ENCODE results near the gene TRNT1. TPM values are rescaled to one million over a fixed set of nuclear protein-coding genes. Genes with fewer than 3 reads are reported as not detected.

The TRNT1 gene
- total and polyA plus RNA-seq, 11 donors: 5.4 to 14.7 (median 11.1) TPM

DNA sequence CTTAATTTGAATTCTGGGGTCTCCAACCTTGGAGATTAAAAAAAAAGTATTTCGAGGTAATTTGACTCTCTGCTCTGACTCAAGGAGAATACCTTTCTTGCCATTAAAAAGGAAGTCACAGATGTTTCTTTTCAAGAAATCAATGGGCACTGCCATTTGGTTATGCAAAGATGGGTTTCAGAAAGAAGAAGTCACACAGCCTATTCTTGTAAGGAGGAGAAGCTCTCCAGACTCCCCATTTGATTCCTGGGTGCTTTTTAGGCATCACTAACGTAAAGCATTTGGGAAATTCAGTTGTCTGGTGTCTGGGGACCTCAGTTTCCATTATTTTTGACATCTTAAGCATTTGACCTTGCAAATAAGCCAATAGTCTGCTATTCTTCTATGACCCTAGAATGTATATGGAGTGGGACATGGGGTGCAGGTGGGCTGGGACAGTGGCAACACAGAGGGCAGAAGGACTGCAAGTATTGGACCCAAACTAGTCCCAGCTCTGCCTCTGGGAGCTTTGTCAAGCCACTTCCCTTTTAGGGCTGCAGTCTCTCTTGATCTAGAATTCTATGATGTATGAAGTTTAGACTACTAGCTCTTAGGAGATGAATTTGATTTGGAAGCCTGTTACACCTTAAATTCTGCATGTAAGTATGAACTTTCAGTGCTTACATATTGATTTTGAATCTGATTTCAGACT is 44.4 kb upstream of the TRNT1 start:
- Histone ChIP-seq H3K27ac (no peak overlapping the region), H3K4me3 (no peak overlapping the region), H3K9me3 (no peaks in the 10 kb centered on the region), H3K27me3 (peaks cover 0 to 19% (median 0%) of the 10 kb centered on the region in 9 donors), H3K36me3 (no peaks in the 10 kb centered on the region), H3K4me1 (no peaks in the 10 kb centered on the region)
- DNase-seq: no peak
- intact Hi-C loops (cut with DNase I): no loop called here
- ATAC-seq: no peak
- 60 to 72% (median 68%) methylated on average over 2 of the region's 2 CpGs for WGBS, 4 donors
- TF ChIP-seq, protein P1, sequence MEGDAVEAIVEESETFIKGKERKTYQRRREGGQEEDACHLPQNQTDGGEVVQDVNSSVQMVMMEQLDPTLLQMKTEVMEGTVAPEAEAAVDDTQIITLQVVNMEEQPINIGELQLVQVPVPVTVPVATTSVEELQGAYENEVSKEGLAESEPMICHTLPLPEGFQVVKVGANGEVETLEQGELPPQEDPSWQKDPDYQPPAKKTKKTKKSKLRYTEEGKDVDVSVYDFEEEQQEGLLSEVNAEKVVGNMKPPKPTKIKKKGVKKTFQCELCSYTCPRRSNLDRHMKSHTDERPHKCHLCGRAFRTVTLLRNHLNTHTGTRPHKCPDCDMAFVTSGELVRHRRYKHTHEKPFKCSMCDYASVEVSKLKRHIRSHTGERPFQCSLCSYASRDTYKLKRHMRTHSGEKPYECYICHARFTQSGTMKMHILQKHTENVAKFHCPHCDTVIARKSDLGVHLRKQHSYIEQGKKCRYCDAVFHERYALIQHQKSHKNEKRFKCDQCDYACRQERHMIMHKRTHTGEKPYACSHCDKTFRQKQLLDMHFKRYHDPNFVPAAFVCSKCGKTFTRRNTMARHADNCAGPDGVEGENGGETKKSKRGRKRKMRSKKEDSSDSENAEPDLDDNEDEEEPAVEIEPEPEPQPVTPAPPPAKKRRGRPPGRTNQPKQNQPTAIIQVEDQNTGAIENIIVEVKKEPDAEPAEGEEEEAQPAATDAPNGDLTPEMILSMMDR (IDR thresholded peaks at IDR 0.05): no peak
- TF ChIP-seq POLR2A (IDR thresholded peaks at IDR 0.05): no peak

DNA sequence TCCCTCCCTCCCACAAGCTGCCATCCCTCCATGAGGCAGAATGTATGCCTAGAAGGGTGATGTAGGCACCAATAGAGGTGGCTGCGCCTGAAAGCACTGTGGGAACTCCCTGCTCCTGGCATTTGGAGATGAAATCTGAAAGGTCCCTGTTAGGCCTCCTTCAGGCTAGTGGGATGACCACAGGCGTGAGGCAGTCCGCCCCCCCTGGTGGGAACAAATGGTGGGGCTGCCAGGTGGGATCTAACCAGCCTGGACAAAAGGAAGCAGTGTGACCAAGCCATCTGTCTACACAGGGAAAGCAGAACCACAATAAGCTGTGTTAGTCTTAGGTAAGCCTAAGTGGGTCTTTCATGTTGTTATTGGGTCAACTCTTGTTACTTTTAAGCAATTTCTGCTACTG is 41.9 kb upstream of the TRNT1 start:
- Histone ChIP-seq H3K36me3 (no peaks in the 10 kb centered on the region), H3K9me3 (no peaks in the 10 kb centered on the region), H3K27me3 (peaks cover 0 to 19% (median 0%) of the 10 kb centered on the region in 9 donors), H3K4me1 (no peaks in the 10 kb centered on the region), H3K27ac (no peak overlapping the region), H3K4me3 (no peak overlapping the region)
- no peak for TF ChIP-seq POLR2A (IDR thresholded peaks at IDR 0.05)
- TF ChIP-seq, protein P1 (IDR thresholded peaks at IDR 0.05): no peak
- no peak for ATAC-seq
- DNase-seq: no peak
- intact Hi-C loops (cut with DNase I): no loop called here
- 83 to 85% (median 84%) methylated on average over 3 of the region's 3 CpGs; no CpG with 5 or more reads in 1 of the 4 donors for WGBS, 4 donors

DNA sequence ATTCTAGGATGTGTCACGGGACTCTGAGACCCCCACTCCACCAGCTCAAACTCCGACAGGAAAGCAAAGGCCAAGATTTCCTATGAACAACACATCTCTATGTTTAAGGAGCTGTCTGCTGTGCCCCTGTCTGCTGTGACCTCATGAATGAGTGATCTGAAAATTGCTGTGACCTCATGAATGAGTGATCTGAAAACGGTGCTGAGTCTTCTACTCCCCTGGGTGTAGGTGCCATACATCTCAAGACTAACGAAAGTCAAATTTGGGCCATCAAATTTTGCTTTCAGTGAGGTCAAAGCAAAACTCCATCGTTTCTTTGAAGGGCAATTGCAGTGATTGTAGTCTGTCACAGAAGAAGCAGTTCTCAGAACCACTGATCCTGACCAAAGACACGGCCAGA is 41.0 kb upstream of the TRNT1 start:
- no peak for DNase-seq
- Histone ChIP-seq H3K27ac (no peak overlapping the region), H3K4me3 (no peak overlapping the region), H3K9me3 (no peaks in the 10 kb centered on the region), H3K27me3 (peaks cover 0 to 12% (median 0%) of the 10 kb centered on the region in 9 donors), H3K4me1 (no peaks in the 10 kb centered on the region), H3K36me3 (no peaks in the 10 kb centered on the region)
- WGBS, 4 donors: 66 to 78% (median 75%) methylated on average over 6 of the region's 6 CpGs
- ATAC-seq: no peak
- TF ChIP-seq, protein P1 (IDR thresholded peaks at IDR 0.05): no peak
- TF ChIP-seq POLR2A (IDR thresholded peaks at IDR 0.05): no peak
- intact Hi-C loops (cut with DNase I): no loop called here

DNA sequence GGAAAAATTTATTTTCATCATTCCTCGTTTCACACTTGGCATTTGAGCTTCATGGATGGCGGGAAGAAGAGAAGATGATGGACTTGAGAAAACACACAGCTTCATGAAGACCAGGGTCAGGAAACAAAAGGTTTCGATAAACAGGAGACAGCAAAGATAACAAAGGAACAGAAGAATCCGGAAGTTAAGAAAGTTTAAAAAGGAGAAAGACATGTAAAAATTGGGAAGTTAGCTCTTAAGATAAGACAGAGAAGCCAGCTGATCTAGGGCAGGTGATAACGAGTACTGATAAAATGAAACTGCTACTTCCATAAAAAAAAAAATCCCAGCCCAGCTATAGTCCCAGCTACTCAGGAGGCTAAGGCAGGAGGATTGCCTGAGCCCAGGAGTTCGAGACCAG is 40.5 kb upstream of the TRNT1 start:
- TF ChIP-seq, protein P1 (IDR thresholded peaks at IDR 0.05): no peak
- no peak for TF ChIP-seq POLR2A (IDR thresholded peaks at IDR 0.05)
- 59 to 66% (median 62%) methylated on average over 6 of the region's 6 CpGs for WGBS, 4 donors
- ATAC-seq (no peak), DNase-seq (no peak)
- Histone ChIP-seq H3K4me1 (no peaks in the 10 kb centered on the region), H3K4me3 (no peak overlapping the region), H3K36me3 (no peaks in the 10 kb centered on the region), H3K27ac (no peak overlapping the region), H3K27me3 (peaks cover 0 to 8% (median 0%) of the 10 kb centered on the region in 9 donors), H3K9me3 (no peaks in the 10 kb centered on the region)
- intact Hi-C loops (cut with DNase I): no loop called here

All from heart left ventricle (tissue), 16 donors.